HEK293 (cell line): Measurements from ENCODE around the gene TLE6.
"Not testable (repeated sequence)": the region's sequence is repeated elsewhere in the genome, so short reads cannot be mapped to it uniquely, and the experiment has no call there.

Experiments
- CTCF ChIA-PET: fragments of 350-600 bp; formaldehyde crosslinking; extraction: SDS; loops from one replicate; lab custom pipeline; 2021; ENCODE audit warnings: antibody characterized with exemption; lab: Yijun Ruan, JAX
- POLR2A ChIA-PET: fragments of 300-600 bp; formaldehyde crosslinking; extraction: SDS; loops from one replicate; lab custom pipeline; 2020; ENCODE audit warnings: antibody characterized with exemption, inconsistent platforms; lab: Yijun Ruan, JAX
- H3K27ac ChIP-seq: fragments of 200-500 bp; sonication (Bioruptor generic); 2 replicates; pipeline ENCODE4 v1.5.1; 2014; ENCODE audit warnings: low read depth, low read length, control low read depth, inconsistent platforms; ENCODE audit errors: extremely low read depth
- H3K36me3 ChIP-seq, 2 experiments: fragments of 200-500 bp in 1 of 2; sonication (Bioruptor generic) in 1 of 2; 1 replicate in 1 of 2; 2 replicates in 1 of 2; pipeline ENCODE4 v1.5.1; 2014 to 2017; ENCODE audit warnings: inconsistent platforms in 2 of 2, low read length in 2 of 2; ENCODE audit not compliant: control insufficient read depth in 2 of 2, insufficient read depth in 1 of 2
- H3K4me1 ChIP-seq: fragments of 200-500 bp; sonication (Bioruptor generic); 2 replicates; pipeline ENCODE4 v1.5.1; 2014; ENCODE audit warnings: mild to moderate bottlenecking, low read length, inconsistent platforms; ENCODE audit not compliant: control insufficient read depth, insufficient read depth
- H3K4me3 ChIP-seq: 2 replicates; pipeline ENCODE4 v1.5.1; 2011; ENCODE audit warnings: low read depth, mild to moderate bottlenecking, control low read depth, low read length, moderate library complexity
- H3K9me3 ChIP-seq: fragments of 200-500 bp; sonication (Bioruptor generic); 2 replicates; pipeline ENCODE4 v1.5.1; 2014; ENCODE audit warnings: low read depth, low read length, inconsistent platforms; ENCODE audit not compliant: control insufficient read depth, insufficient read depth
- FEZF1 ChIP-seq: fragments of 450-650 bp; formaldehyde crosslinking; IDR thresholded peaks from 2 replicates; pipeline ENCODE4 v1.5.1; 2016; ENCODE audit warnings: missing biosample characterization, missing genetic modification characterization
- GLI4 ChIP-seq: fragments of 450-650 bp; formaldehyde crosslinking; IDR thresholded peaks from 2 replicates; pipeline ENCODE4 v1.5.1; 2016; ENCODE audit warnings: missing biosample characterization, missing genetic modification characterization
- HOXD13 ChIP-seq: sonication (generic); formaldehyde crosslinking; IDR thresholded peaks from 2 replicates; pipeline ENCODE4 v1.8.0; 2022; ENCODE audit warnings: missing genetic modification reagents, borderline replicate concordance
- MEIS1 ChIP-seq: sonication (generic); formaldehyde crosslinking; IDR thresholded peaks from 2 replicates; pipeline ENCODE4 v1.8.1; 2022; ENCODE audit warnings: missing genetic modification reagents, mild to moderate bottlenecking, borderline replicate concordance
- PRDM2 ChIP-seq: fragments of 450-650 bp; formaldehyde crosslinking; IDR thresholded peaks from 2 replicates; pipeline ENCODE4 v1.5.1; 2016; ENCODE audit warnings: missing biosample characterization, missing genetic modification characterization, borderline replicate concordance
- TCF7L2 ChIP-seq: IDR thresholded peaks from 2 replicates; pipeline ENCODE4 v1.6.1; 2011; ENCODE audit warnings: low read depth, mild to moderate bottlenecking, inconsistent platforms, low read length, moderate library complexity, borderline replicate concordance
- ZBTB1 ChIP-seq: fragments of 450-650 bp; formaldehyde crosslinking; IDR thresholded peaks from 2 replicates; pipeline ENCODE4 v1.5.1; 2016; ENCODE audit warnings: missing biosample characterization, missing genetic modification characterization
- ZBTB48 ChIP-seq: fragments of 450-650 bp; formaldehyde crosslinking; IDR thresholded peaks from 2 replicates; pipeline ENCODE4 v1.5.1; 2016; ENCODE audit warnings: missing biosample characterization, missing genetic modification characterization
- ZNF114 ChIP-seq: fragments of 450-650 bp; formaldehyde crosslinking; IDR thresholded peaks from 2 replicates; pipeline ENCODE4 v1.5.0; 2017; ENCODE audit warnings: missing biosample characterization, missing genetic modification characterization
- ZNF202 ChIP-seq: fragments of 450-650 bp; formaldehyde crosslinking; IDR thresholded peaks from 2 replicates; pipeline ENCODE4 v1.5.1; 2016; ENCODE audit warnings: missing biosample characterization, missing genetic modification characterization, borderline replicate concordance
- ZNF239 ChIP-seq: fragments of 450-650 bp; formaldehyde crosslinking; IDR thresholded peaks from 2 replicates; pipeline ENCODE4 v1.5.1; 2016; ENCODE audit warnings: missing biosample characterization, missing genetic modification characterization
- ZNF37A ChIP-seq: fragments of 450-650 bp; IDR thresholded peaks from 2 replicates; pipeline ENCODE4 v1.5.1; 2018; ENCODE audit warnings: missing biosample characterization, missing genetic modification characterization
- ZNF391 ChIP-seq: fragments of 450-650 bp; formaldehyde crosslinking; IDR thresholded peaks from 2 replicates; pipeline ENCODE4 v1.5.1; 2016; ENCODE audit warnings: low read depth, missing biosample characterization, missing genetic modification characterization, borderline replicate concordance
- ZNF404 ChIP-seq: fragments of 450-650 bp; formaldehyde crosslinking; IDR thresholded peaks from 2 replicates; pipeline ENCODE4 v1.5.1; 2017; ENCODE audit warnings: missing biosample characterization, missing genetic modification characterization
- ZNF473 ChIP-seq: fragments of 450-650 bp; formaldehyde crosslinking; IDR thresholded peaks from 2 replicates; pipeline ENCODE4 v1.5.1; 2017; ENCODE audit warnings: missing biosample characterization, missing genetic modification characterization
- ZNF48 ChIP-seq: fragments of 450-650 bp; formaldehyde crosslinking; IDR thresholded peaks from 2 replicates; pipeline ENCODE4 v1.5.1; 2016; ENCODE audit warnings: missing biosample characterization, missing genetic modification characterization
- ZNF501 ChIP-seq: fragments of 450-650 bp; formaldehyde crosslinking; IDR thresholded peaks from 2 replicates; pipeline ENCODE4 v1.5.1; 2016; ENCODE audit warnings: missing biosample characterization, missing genetic modification characterization
- ZNF518A ChIP-seq: fragments of 450-650 bp; formaldehyde crosslinking; conservative IDR thresholded peaks from 2 replicates; pipeline ENCODE4 v1.5.1; 2016; ENCODE audit warnings: low read depth, missing biosample characterization, missing genetic modification characterization
- ZNF600 ChIP-seq: fragments of 450-650 bp; formaldehyde crosslinking; IDR thresholded peaks from 2 replicates; pipeline ENCODE4 v1.5.1; 2016; ENCODE audit warnings: missing biosample characterization, missing genetic modification characterization
- ZNF76 ChIP-seq: fragments of 450-650 bp; formaldehyde crosslinking; IDR thresholded peaks from 2 replicates; pipeline ENCODE4; 2016; ENCODE audit warnings: low read depth, missing biosample characterization, missing genetic modification characterization, borderline replicate concordance
- ZNF776 ChIP-seq: fragments of 450-650 bp; formaldehyde crosslinking; IDR thresholded peaks from 2 replicates; pipeline ENCODE4 v1.5.0; 2017; ENCODE audit warnings: missing biosample characterization, missing genetic modification characterization, borderline replicate concordance
- ZXDB ChIP-seq: fragments of 450-650 bp; formaldehyde crosslinking; IDR thresholded peaks from 2 replicates; pipeline ENCODE4 v1.5.1; 2016; ENCODE audit warnings: missing biosample characterization, missing genetic modification characterization
- TF ChIP-seq, protein P1 (sequence below): fragments of 450-650 bp; formaldehyde crosslinking; IDR thresholded peaks from 2 replicates; pipeline ENCODE4 v1.5.1; 2017; ENCODE audit warnings: missing biosample characterization, missing genetic modification characterization

Gene TLE6

DNA sequence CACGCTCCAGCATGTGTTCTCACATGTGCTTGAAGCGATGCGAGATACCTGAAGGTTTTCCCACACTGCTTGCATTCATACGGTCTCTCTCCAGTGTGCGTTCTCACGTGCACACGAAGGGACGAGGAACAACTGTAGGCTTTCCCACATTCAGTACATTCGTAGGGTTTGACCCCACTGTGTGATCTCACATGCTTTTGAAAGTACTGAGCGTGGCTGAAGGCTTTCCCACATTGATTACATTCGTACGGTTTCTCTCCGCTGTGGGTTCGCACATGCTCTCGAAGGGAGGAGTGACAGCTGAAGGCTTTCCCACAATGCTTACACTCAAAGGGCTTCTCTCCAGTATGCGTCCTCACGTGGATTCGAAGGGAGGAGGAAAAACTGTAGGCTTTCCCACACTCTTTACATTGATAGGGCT, 43.9 kb upstream of the TLE6 start (continued):
- TF ChIP-seq ZNF501 (tag by site-specific recombination) (no peak), MEIS1 (CRISPR knock-in tag) (no peak), ZNF202 (tag by site-specific recombination) (no peak), FEZF1 (tag by site-specific recombination) (no peak), ZBTB48 (tag by site-specific recombination) (no peak), ZNF37A (tag by site-specific recombination) (no peak), ZNF76 (tag by site-specific recombination) (no peak), ZNF776 (tag by site-specific recombination) (no peak), ZNF391 (no peak), ZNF404 (no peak), ZNF114 (tag by site-specific recombination) (no peak), GLI4 (tag by site-specific recombination) (no peak), ZXDB (tag by site-specific recombination) (0 out of 2 replicates have a peak, but pooled peaks have one; percentile 22), ZNF473 (no peak), TCF7L2 (no peak), ZBTB1 (tag by site-specific recombination) (no peak), ZNF48 (tag by site-specific recombination) (no peak), PRDM2 (tag by site-specific recombination) (no peak), ZNF239 (tag by site-specific recombination) (no peak), ZNF600 (no peak), HOXD13 (CRISPR knock-in tag) (no peak), ZNF518A (peak; percentile 43; the same call in 1 of the 2 replicates)
- TF ChIP-seq, protein P1, sequence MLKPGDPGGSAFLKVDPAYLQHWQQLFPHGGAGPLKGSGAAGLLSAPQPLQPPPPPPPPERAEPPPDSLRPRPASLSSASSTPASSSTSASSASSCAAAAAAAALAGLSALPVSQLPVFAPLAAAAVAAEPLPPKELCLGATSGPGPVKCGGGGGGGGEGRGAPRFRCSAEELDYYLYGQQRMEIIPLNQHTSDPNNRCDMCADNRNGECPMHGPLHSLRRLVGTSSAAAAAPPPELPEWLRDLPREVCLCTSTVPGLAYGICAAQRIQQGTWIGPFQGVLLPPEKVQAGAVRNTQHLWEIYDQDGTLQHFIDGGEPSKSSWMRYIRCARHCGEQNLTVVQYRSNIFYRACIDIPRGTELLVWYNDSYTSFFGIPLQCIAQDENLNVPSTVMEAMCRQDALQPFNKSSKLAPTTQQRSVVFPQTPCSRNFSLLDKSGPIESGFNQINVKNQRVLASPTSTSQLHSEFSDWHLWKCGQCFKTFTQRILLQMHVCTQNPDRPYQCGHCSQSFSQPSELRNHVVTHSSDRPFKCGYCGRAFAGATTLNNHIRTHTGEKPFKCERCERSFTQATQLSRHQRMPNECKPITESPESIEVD (tag by site-specific recombination): no peak

DNA sequence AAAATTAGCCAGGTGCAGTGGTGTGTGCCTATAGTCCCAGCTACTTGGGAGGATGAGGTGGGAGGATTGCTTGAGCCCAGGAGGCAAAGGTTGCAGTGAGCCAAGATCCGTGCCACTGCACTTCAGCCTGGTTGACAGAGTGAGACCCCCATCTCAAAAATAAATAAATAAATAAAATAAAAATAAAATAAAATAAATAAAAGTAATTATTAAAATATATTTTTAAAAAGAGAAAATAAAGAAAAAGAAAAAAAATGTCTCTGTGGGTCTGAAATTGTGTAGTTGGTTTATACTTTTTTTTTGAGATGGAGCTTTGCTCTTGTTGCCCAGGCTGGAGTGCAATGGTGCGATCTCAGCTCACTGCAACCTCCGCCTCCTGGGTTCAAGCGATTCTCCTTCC, 41.5 kb upstream of the TLE6 start:
- peaks cover 7 to 62% of the 10 kb centered on the region in 2 experiments; a peak in 2 of 3 replicates for H3K36me3 ChIP-seq
- CTCF ChIA-PET: interaction anchor here (1.8 kb wide), 1 partner anchor 12 kb away, joined by 5 read pairs; no protein-coding TSS in a partner anchor
- H3K4me1 ChIP-seq, H3K4me3 ChIP-seq, POLR2A ChIA-PET, H3K9me3 ChIP-seq, H3K27ac ChIP-seq: not testable (repeated sequence)
